H1 (cell line): ENCODE data around the gene STARD7. TPM values are rescaled to one million over a fixed set of nuclear protein-coding genes. Genes with fewer than 3 reads are reported as not detected.

Source experiments
- CTCF ChIA-PET: fragments of 300-600 bp; sonication (Branson Sonifier 250); formaldehyde crosslinking; loops from one replicate; lab custom pipeline; 2021; ENCODE audit not compliant: partially characterized antibody; lab: Charles Lee
- POLR2A ChIA-PET: fragments of 300-600 bp; sonication (Branson Sonifier 250); formaldehyde crosslinking; loops from one replicate; lab custom pipeline; 2021; ENCODE audit warnings: inconsistent platforms; ENCODE audit not compliant: partially characterized antibody; lab: Charles Lee
- DNase-seq, 2 experiments: peaks; one replicate each; pipeline versions ENCODE4 v3.0.0 to v3.0.0-alpha.2; 2010 to 2022; ENCODE audit warnings: low spot score in 2 of 2, low read depth in 1 of 2, mixed read lengths in 1 of 2
- FAIRE-seq: peaks from 2 replicates; lab custom pipeline; 2011; peaks lifted over from hg19 to GRCh38; lab: Jason Lieb, UNC
- H2AFZ ChIP-seq: 2 replicates; pipeline ENCODE4 v1.8.1; 2012; ENCODE audit warnings: low read length, inconsistent platforms
- H2AK5ac ChIP-seq: 2 replicates; pipeline ENCODE4 v1.6.1; 2013; ENCODE audit warnings: low read depth, low read length
- H2BK120ac ChIP-seq: replicated peaks from 2 replicates; pipeline ENCODE3; 2013; ENCODE audit warnings: low read depth, low read length, inconsistent platforms
- H2BK12ac ChIP-seq: 2 replicates; pipeline ENCODE4 v1.6.1; 2013; ENCODE audit warnings: low read depth, low read length
- H2BK15ac ChIP-seq: 2 replicates; pipeline ENCODE4 v1.6.1; 2013; ENCODE audit warnings: low read length
- H2BK20ac ChIP-seq: 2 replicates; pipeline ENCODE4 v1.6.1; 2013; ENCODE audit warnings: low read length
- H2BK5ac ChIP-seq: 2 replicates; pipeline ENCODE4 v1.6.1; 2013; ENCODE audit warnings: low read depth, low read length
- H3K14ac ChIP-seq: 2 replicates; pipeline ENCODE4 v1.6.1; 2013; ENCODE audit warnings: inconsistent platforms; ENCODE audit not compliant: insufficient read length
- H3K18ac ChIP-seq: 2 replicates; pipeline ENCODE4 v1.6.1; 2013; ENCODE audit warnings: low read length; ENCODE audit errors: extremely low read depth
- H3K23ac ChIP-seq: 2 replicates; pipeline ENCODE4 v1.6.1; 2013; ENCODE audit warnings: inconsistent platforms; ENCODE audit not compliant: insufficient read length
- H3K23me2 ChIP-seq: 2 replicates; pipeline ENCODE4 v1.6.1; 2013; ENCODE audit warnings: low read depth, low read length
- H3K27ac ChIP-seq: 2 replicates; pipeline ENCODE4 v1.6.1; 2011; ENCODE audit warnings: low read depth, low read length, inconsistent platforms
- H3K27me3 ChIP-seq, 4 experiments: replicated peaks in 1 of 4; 1 replicate in 1 of 4; 2 replicates in 3 of 4; pipeline versions ENCODE4 v1.6.1 to v1.8.1; 2011 to 2013; ENCODE audit warnings: low read length in 3 of 4, mild to moderate bottlenecking in 3 of 4, inconsistent platforms in 2 of 4, mixed read lengths in 2 of 4, moderate library complexity in 1 of 4; ENCODE audit not compliant: control insufficient read depth in 3 of 4, insufficient read depth in 3 of 4; ENCODE audit errors: extremely low read depth in 1 of 4
- H3K36me3 ChIP-seq, 4 experiments: 2 replicates each; pipeline versions ENCODE4 v1.6.1 to v1.8.1; 2011 to 2013; ENCODE audit warnings: mild to moderate bottlenecking in 4 of 4, low read length in 3 of 4, moderate library complexity in 2 of 4, control low read depth in 1 of 4, inconsistent platforms in 1 of 4; ENCODE audit not compliant: insufficient read depth in 4 of 4, control insufficient read depth in 2 of 4
- H3K4ac ChIP-seq: replicated peaks from 2 replicates; pipeline ENCODE3; 2013; ENCODE audit warnings: low read length, low read depth, mixed read lengths, inconsistent platforms; ENCODE audit not compliant: insufficient read length
- H3K4me1 ChIP-seq, 4 experiments: replicated peaks in 1 of 4; 1 replicate in 1 of 4; 2 replicates in 3 of 4; pipeline versions ENCODE4 v1.6.1 to v1.8.1; 2011 to 2013; ENCODE audit warnings: low read length in 3 of 4, inconsistent platforms in 2 of 4, mixed read lengths in 1 of 4; ENCODE audit not compliant: insufficient read depth in 4 of 4, control insufficient read depth in 3 of 4
- H3K4me2 ChIP-seq, 2 experiments: 2 replicates each; pipeline versions ENCODE4 v1.6.1 to v1.8.1; 2011 to 2013; ENCODE audit warnings: low read depth in 2 of 2, low read length in 2 of 2, control low read depth in 1 of 2, inconsistent platforms in 1 of 2, mild to moderate bottlenecking in 1 of 2; ENCODE audit not compliant: insufficient read depth in 1 of 2
- H3K4me3 ChIP-seq, 4 experiments: fragments of 200-600, 300-600 bp in 1 of 4; sonication (generic), shearing (Covaris generic), sonication (Bioruptor Twin) in 1 of 4; 2 replicates each; pipeline versions ENCODE4 v1.5.1 to v1.8.1; 2011 to 2016; ENCODE audit warnings: low read length in 4 of 4, low read depth in 3 of 4, control low read depth in 2 of 4, inconsistent platforms in 2 of 4, mild to moderate bottlenecking in 2 of 4, mixed read lengths in 1 of 4, moderate library complexity in 1 of 4; ENCODE audit not compliant: insufficient read depth in 2 of 4; ENCODE audit errors: extremely low read depth in 1 of 4
- H3K56ac ChIP-seq: replicated peaks from 2 replicates; pipeline ENCODE3; 2013; ENCODE audit warnings: low read depth, mild to moderate bottlenecking, mixed read lengths, low read length, inconsistent platforms; ENCODE audit not compliant: insufficient read length
- H3K79me1 ChIP-seq: 2 replicates; pipeline ENCODE4 v1.6.1; 2013; ENCODE audit warnings: low read depth, low read length, control low read depth
- H3K79me2 ChIP-seq, 2 experiments: 2 replicates each; pipeline versions ENCODE4 v1.6.1 to v1.8.1; 2012 to 2013; ENCODE audit warnings: low read length in 2 of 2, mild to moderate bottlenecking in 2 of 2, inconsistent platforms in 1 of 2; ENCODE audit not compliant: insufficient read depth in 2 of 2, control insufficient read depth in 1 of 2
- H3K9ac ChIP-seq, 4 experiments: replicated peaks in 1 of 4; 1 replicate in 1 of 4; 2 replicates in 3 of 4; pipeline versions ENCODE4 v1.6.1 to v1.8.1; 2011 to 2013; ENCODE audit warnings: low read depth in 3 of 4, low read length in 3 of 4, control low read depth in 2 of 4, mild to moderate bottlenecking in 2 of 4, moderate library complexity in 2 of 4, inconsistent platforms in 1 of 4; ENCODE audit errors: extremely low read depth in 1 of 4
- H3K9me3 ChIP-seq, 2 experiments: 2 replicates each; pipeline versions ENCODE4 v1.6.1 to v1.8.1; 2012 to 2013; ENCODE audit warnings: mild to moderate bottlenecking in 2 of 2, moderate library complexity in 2 of 2, control low read depth in 1 of 2, inconsistent platforms in 1 of 2, low read depth in 1 of 2, low read length in 1 of 2, mixed read lengths in 1 of 2; ENCODE audit not compliant: insufficient read depth in 2 of 2
- H4K20me1 ChIP-seq, 2 experiments: replicated peaks in 1 of 2; 2 replicates each; pipeline versions ENCODE3 to v1.8.1; 2011 to 2013; ENCODE audit warnings: inconsistent platforms in 2 of 2, low read length in 2 of 2, mild to moderate bottlenecking in 1 of 2; ENCODE audit not compliant: insufficient read depth in 2 of 2, control insufficient read depth in 1 of 2
- H4K5ac ChIP-seq: 2 replicates; pipeline ENCODE4 v1.6.1; 2013; ENCODE audit warnings: low read length, low read depth, mixed read lengths, inconsistent platforms; ENCODE audit not compliant: insufficient read length
- H4K8ac ChIP-seq: 2 replicates; pipeline ENCODE4 v1.8.0; 2013; ENCODE audit warnings: mild to moderate bottlenecking, moderate library complexity, low read length, inconsistent platforms; ENCODE audit not compliant: insufficient read depth; ENCODE audit errors: extremely low read depth
- H4K91ac ChIP-seq: replicated peaks from 2 replicates; pipeline ENCODE3; 2013; ENCODE audit warnings: low read length, mixed read lengths, inconsistent platforms; ENCODE audit not compliant: insufficient read length
- BACH1 ChIP-seq: IDR thresholded peaks from 2 replicates; pipeline ENCODE4 v1.6.1; 2012; ENCODE audit warnings: low read length, improper control_type of control experiment
- BRCA1 ChIP-seq: IDR thresholded peaks from 2 replicates; pipeline ENCODE4 v1.6.1; 2012; ENCODE audit warnings: low read depth, low read length, improper control_type of control experiment
- CREB1 ChIP-seq: IDR thresholded peaks from 2 replicates; pipeline ENCODE4 v1.6.1; 2012; ENCODE audit warnings: inconsistent platforms
- EP300 ChIP-seq, 2 experiments: IDR thresholded peaks; 1 replicate in 1 of 2; 2 replicates in 1 of 2; pipeline ENCODE4 v1.6.1; 2011 to 2012; ENCODE audit warnings: low read depth in 2 of 2, low read length in 2 of 2, mild to moderate bottlenecking in 2 of 2, borderline replicate concordance in 1 of 2, inconsistent platforms in 1 of 2, moderate library complexity in 1 of 2
- KDM1A ChIP-seq: fragments of 200-600, 300-600 bp; sonication (generic); IDR thresholded peaks from 2 replicates; pipeline ENCODE4 v1.7.1; 2016; ENCODE audit warnings: mild to moderate bottlenecking, low read length, borderline replicate concordance
- RAD21 ChIP-seq, 2 experiments: IDR thresholded peaks in 1 of 2; conservative IDR thresholded peaks in 1 of 2; 2 replicates each; pipeline ENCODE4 v1.6.1; 2011; ENCODE audit warnings: low read depth in 2 of 2, low read length in 2 of 2, improper control_type of control experiment in 1 of 2, inconsistent platforms in 1 of 2, mild to moderate bottlenecking in 1 of 2, moderate library complexity in 1 of 2
- RBBP5 ChIP-seq: IDR thresholded peaks from 2 replicates; pipeline ENCODE4 v1.7.1; 2012; ENCODE audit warnings: low read depth, mild to moderate bottlenecking, inconsistent platforms, low read length, moderate library complexity, borderline replicate concordance
- SIRT6 ChIP-seq: IDR thresholded peaks from one replicate; pipeline ENCODE4 v1.7.1; 2012; ENCODE audit warnings: low read length, inconsistent platforms
- TEAD4 ChIP-seq: IDR thresholded peaks from 2 replicates; pipeline ENCODE4 v1.6.1; 2012; ENCODE audit warnings: low read depth, low read length, inconsistent platforms, mixed read lengths
- YY1 ChIP-seq: IDR thresholded peaks from 2 replicates; pipeline ENCODE4 v1.6.1; 2011; ENCODE audit warnings: low read depth, mild to moderate bottlenecking, low read length
- WGBS, 2 experiments: shearing (Covaris generic) in 1 of 2; methylation state at CpG; one replicate each; pipeline versions ENCODE4 v1.1.6 to v1.1.7; 2013 to 2015; ENCODE audit warnings: low lambda C conversion rate in 2 of 2, mixed read lengths in 2 of 2, inconsistent platforms in 1 of 2, low coverage in 1 of 2, missing lambda C conversion rate in 1 of 2; ENCODE audit not compliant: insufficient replicate concordance in 2 of 2, insufficient coverage in 1 of 2, insufficient read length in 1 of 2; ENCODE audit errors: extremely low coverage in 1 of 2, missing lambda C conversion rate in 1 of 2; 5-methylcytosine and 5-hydroxymethylcytosine counted together
- polyA plus RNA-seq, 7 experiments: library from polyadenylated mRNA; depleted of rRNA in 3 of 7; stranded (reverse) in 5 of 7; unstranded in 2 of 7; fragments of >200 nt in 5 of 7; fragments of 200-250 nt in 2 of 7; gene quantifications; 1 replicate in 5 of 7; 2 replicates in 1 of 7; 4 replicates in 1 of 7; pipeline versions ENCODE4 v1.2.1 to v1.2.3, GENCODE V29; 2011 to 2013; ENCODE audit warnings: missing spikeins in 2 of 7, mixed read lengths in 2 of 7
- total RNA-seq: library from RNA; stranded (reverse); fragmentation: NEBNext Ultra II Directional; extraction: Animal tissue kit (Norgen Biotek cat#: 25700); gene quantifications from 2 replicates; pipeline ENCODE4 v1.2.1, GENCODE V29; 2021
- TF ChIP-seq, protein P1 (sequence below): IDR thresholded peaks from 2 replicates; pipeline ENCODE4 v1.6.1; 2012; ENCODE audit warnings: low read length, inconsistent platforms

STARD7 gene
- total and polyA plus RNA-seq, 2 of the 8 experiments (the other 6 are each of a cell fraction or from before 2014, with no cell fraction given) = 89.1 to 200 TPM

DNA sequence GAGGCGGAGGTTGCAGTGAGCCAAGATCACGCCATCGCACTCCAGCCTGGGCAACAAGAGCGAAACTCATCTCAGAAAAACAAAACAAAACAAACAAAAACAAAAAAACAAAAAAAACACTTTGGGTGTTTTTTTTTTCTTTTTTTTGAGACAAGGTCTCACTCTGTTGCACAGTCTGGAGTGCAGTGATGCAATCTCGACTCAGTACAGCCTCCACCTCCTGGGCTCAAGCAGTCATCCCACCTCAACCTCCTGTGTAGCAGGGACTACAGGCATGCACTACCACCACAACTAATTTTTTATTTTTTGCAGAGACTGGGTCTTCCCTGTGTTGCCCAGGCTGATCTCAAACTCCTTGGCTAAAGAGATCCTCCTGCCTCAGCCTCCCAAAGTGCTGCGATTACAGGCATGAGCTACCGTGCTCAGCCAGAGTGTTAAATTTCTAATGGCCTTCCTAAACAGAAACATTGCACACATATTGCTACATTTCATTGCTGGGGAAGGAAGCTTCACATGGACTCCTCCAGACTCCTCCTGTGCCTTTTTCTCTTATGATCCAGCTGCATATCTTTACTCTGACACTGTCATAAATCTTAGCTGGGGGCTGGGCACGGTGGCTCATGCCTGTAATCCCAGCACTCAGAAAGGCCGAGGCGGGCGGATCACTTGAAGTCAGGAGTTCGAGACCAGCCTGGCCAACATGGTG, 19.7 kb downstream of the STARD7 start:
- no peaks in the 10 kb centered on the region for H3K27me3 ChIP-seq
- no peaks in the 10 kb centered on the region for H3K9me3 ChIP-seq
- no peak overlapping the region for H3K56ac ChIP-seq
- CTCF ChIA-PET = interaction anchor here (0.6 to 2.2 kb wide), 2 partner anchors 15 to 293 kb away, joined by 4 to 5 read pairs; no protein-coding TSS in a partner anchor
- H2BK15ac ChIP-seq = no peak overlapping the region
- POLR2A ChIA-PET = interaction anchor here (0.6 to 0.8 kb wide), 3 partner anchors 25 to 196 kb away, joined by 3 to 4 read pairs (median 3); no protein-coding TSS in a partner anchor
- H4K91ac ChIP-seq = no peak overlapping the region
- no peak overlapping the region for H4K5ac ChIP-seq
- FAIRE-seq (no peak), DNase-seq (no peak)
- WGBS, 2 experiments = 96% methylated on average over 12 of the region's 12 CpGs; no CpG with 5 or more reads in 1 of the 2 experiments
- H3K79me2 ChIP-seq = no peaks in the 10 kb centered on the region
- peaks cover 24 to 83% (median 66%) of the 10 kb centered on the region in 4 experiments for H3K36me3 ChIP-seq
- H3K18ac ChIP-seq = no peak overlapping the region
- no peaks in the 10 kb centered on the region for H3K23me2 ChIP-seq
- no peak overlapping the region for H2BK12ac ChIP-seq
- no peak overlapping the region for H2AFZ ChIP-seq
- H3K4me3 ChIP-seq = no peak overlapping the region
- H4K8ac ChIP-seq = no peak overlapping the region
- H2BK5ac ChIP-seq = no peak overlapping the region
- H3K14ac ChIP-seq = no peak overlapping the region
- no peak overlapping the region for H3K4ac ChIP-seq
- peaks cover 2 to 9% of the 10 kb centered on the region in 2 experiments for H4K20me1 ChIP-seq
- H2BK120ac ChIP-seq = no peak overlapping the region
- no peaks in the 10 kb centered on the region for H3K79me1 ChIP-seq
- H3K27ac ChIP-seq = no peak overlapping the region
- no peak overlapping the region for H3K23ac ChIP-seq
- H3K4me2 ChIP-seq = no peak overlapping the region
- H3K9ac ChIP-seq = no peak overlapping the region
- H2AK5ac ChIP-seq = no peak overlapping the region
- no peaks in the 10 kb centered on the region for H3K4me1 ChIP-seq
- H2BK20ac ChIP-seq = no peak overlapping the region
- TF ChIP-seq BRCA1 (no peak), CREB1 (no peak), RBBP5 (no peak), BACH1 (no peak), YY1 (no peak), KDM1A (no peak), TEAD4 (no peak), RAD21 (IDR thresholded peaks at IDR 0.05 in 1 of 2, conservative IDR thresholded peaks at IDR 0.05 in 1 of 2; ENCODE audit: low read depth in 2 of 2, low read length in 2 of 2) (no peak), EP300 (IDR thresholded peaks at IDR 0.05; ENCODE audit: borderline replicate concordance in 1 of 2, low read depth in 2 of 2, low read length in 2 of 2) (no peak), SIRT6 (no peak)
- TF ChIP-seq, protein P1, sequence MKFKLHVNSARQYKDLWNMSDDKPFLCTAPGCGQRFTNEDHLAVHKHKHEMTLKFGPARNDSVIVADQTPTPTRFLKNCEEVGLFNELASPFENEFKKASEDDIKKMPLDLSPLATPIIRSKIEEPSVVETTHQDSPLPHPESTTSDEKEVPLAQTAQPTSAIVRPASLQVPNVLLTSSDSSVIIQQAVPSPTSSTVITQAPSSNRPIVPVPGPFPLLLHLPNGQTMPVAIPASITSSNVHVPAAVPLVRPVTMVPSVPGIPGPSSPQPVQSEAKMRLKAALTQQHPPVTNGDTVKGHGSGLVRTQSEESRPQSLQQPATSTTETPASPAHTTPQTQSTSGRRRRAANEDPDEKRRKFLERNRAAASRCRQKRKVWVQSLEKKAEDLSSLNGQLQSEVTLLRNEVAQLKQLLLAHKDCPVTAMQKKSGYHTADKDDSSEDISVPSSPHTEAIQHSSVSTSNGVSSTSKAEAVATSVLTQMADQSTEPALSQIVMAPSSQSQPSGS = no peak
